Upper lobe of right lung (tissue), 1 donor: ENCODE measurements around the gene MGST2. TPM values are rescaled to one million over a fixed set of nuclear protein-coding genes. Genes with fewer than 3 reads are reported as not detected.
A peak's percentile ranks its signal among the peaks of the same experiment; 100 is the strongest.

Source experiments
- ATAC-seq: fragments of 200-7000 bp; cut with Tn5 transposase; one replicate; pipeline ENCODE4 v1.9.1; 2020; ENCODE audit warnings: mild to moderate bottlenecking, moderate library complexity
- DNase-seq: peaks from one replicate; pipeline ENCODE4 v3.0.0-alpha.2; 2020
- H3K27ac ChIP-seq: fragments of 200-600 bp; one replicate; pipeline ENCODE4 v1.8.0; 2022
- H3K27me3 ChIP-seq: fragments of 200-600 bp; one replicate; pipeline ENCODE4 v1.8.0; 2022; ENCODE audit warnings: mild to moderate bottlenecking
- H3K36me3 ChIP-seq: fragments of 200-600 bp; one replicate; pipeline ENCODE4 v1.8.0; 2022
- H3K4me1 ChIP-seq: fragments of 200-600 bp; one replicate; pipeline ENCODE4 v1.8.0; 2022
- H3K4me3 ChIP-seq: fragments of 200-600 bp; one replicate; pipeline ENCODE4 v1.8.0; 2022; ENCODE audit warnings: mild to moderate bottlenecking
- H3K9me3 ChIP-seq: fragments of 200-600 bp; one replicate; pipeline ENCODE4 v1.8.0; 2022
- intact Hi-C: fragments of 100-400 bp; cut with DNase I; formaldehyde crosslinking; loops from one replicate; pipeline ENCODE4 v1.11.0; 2022
- total RNA-seq: library from RNA; stranded (reverse); fragmentation: NEBNext Ultra II Directional; extraction: Animal tissue kit (Norgen Biotek cat#: 25700); gene quantifications from one replicate; pipeline ENCODE4 v1.2.1, GENCODE V29; 2021
- TF ChIP-seq, protein P1 (sequence below): fragments of 200-600 bp; IDR thresholded peaks from one replicate; pipeline ENCODE4 v1.8.0; 2022; ENCODE audit warnings: antibody characterized with exemption
- donor health status: DM: no; HTN: yes; CAD: no; lungs with severe emphysema.

Gene MGST2
- total RNA-seq, 1 donor from 2014 or later = 64.6 TPM

DNA sequence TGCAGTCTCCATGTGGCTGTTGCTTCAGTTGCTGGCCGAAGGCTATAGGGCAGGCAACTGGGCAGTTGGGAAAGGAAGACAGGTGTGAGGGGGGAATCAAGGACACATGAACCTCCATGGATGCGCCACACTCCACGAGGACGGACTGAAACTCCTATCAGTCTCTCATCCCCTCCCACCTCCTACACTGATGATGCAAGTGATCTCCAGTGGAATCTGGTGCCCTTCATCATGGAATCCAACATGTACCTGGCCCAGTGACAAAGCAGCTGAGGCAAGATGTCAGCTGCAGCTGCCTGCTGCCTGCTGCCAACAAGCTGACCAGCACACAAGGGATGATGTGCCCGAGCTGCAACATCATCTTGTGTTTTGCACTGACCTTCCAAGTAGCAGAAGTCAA is 26.0 kb upstream of the MGST2 start:
- Histone ChIP-seq H3K4me3 (no peak overlapping the region), H3K27ac (no peak overlapping the region), H3K4me1 (no peaks in the 10 kb centered on the region), H3K36me3 (no peaks in the 10 kb centered on the region), H3K27me3 (no peaks in the 10 kb centered on the region), H3K9me3 (no peaks in the 10 kb centered on the region)
- no peak for ATAC-seq
- TF ChIP-seq, protein P1, sequence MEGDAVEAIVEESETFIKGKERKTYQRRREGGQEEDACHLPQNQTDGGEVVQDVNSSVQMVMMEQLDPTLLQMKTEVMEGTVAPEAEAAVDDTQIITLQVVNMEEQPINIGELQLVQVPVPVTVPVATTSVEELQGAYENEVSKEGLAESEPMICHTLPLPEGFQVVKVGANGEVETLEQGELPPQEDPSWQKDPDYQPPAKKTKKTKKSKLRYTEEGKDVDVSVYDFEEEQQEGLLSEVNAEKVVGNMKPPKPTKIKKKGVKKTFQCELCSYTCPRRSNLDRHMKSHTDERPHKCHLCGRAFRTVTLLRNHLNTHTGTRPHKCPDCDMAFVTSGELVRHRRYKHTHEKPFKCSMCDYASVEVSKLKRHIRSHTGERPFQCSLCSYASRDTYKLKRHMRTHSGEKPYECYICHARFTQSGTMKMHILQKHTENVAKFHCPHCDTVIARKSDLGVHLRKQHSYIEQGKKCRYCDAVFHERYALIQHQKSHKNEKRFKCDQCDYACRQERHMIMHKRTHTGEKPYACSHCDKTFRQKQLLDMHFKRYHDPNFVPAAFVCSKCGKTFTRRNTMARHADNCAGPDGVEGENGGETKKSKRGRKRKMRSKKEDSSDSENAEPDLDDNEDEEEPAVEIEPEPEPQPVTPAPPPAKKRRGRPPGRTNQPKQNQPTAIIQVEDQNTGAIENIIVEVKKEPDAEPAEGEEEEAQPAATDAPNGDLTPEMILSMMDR = no peak
- no peak for DNase-seq
- intact Hi-C loops = no loop called here

DNA sequence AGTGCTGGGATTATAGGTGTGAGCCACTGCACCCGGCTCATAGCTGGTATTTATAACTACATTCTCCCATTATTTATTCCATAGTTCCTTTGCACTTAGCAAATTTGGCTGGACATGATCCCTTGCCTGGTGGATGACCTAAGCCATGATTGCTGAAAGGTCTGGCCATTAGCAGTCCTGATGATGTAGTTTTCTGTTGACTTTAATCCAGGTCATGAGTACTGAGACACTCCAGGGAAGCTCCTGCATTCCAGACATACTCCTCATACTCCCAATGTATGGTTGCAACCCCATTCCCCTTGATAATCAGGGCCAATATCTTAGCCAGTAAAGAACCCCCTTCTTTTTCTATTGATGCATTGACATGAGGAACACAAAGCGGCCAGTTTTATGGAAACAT is 24.4 kb upstream of the MGST2 start:
- Histone ChIP-seq H3K4me1 (no peaks in the 10 kb centered on the region), H3K27ac (no peak overlapping the region), H3K27me3 (no peaks in the 10 kb centered on the region), H3K36me3 (no peaks in the 10 kb centered on the region), H3K4me3 (no peak overlapping the region), H3K9me3 (no peaks in the 10 kb centered on the region)
- no peak for ATAC-seq
- DNase-seq = no peak
- intact Hi-C loops = no loop called here
- TF ChIP-seq, protein P1 = no peak

DNA sequence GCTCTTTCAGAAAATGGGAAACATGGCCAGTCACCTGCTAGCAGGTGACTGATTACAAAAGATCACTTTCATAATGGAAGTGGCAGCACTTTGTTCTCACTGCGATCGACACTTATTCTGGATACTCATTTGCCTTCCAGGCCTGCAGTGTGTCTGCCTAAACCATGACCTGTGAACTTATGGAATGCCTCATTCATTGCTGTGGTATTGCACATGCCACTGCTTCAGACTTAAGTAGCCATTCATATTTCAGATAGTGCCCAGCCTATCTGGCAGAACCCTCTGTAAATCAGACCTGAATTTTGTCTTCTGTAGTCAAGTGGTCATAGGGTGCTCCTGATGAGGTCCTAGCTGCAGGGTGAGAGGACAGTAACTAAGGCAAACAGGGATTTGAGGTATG is 23.3 kb upstream of the MGST2 start:
- no peaks in the 10 kb centered on the region for H3K27me3 ChIP-seq
- no peaks in the 10 kb centered on the region for H3K36me3 ChIP-seq
- no peaks in the 10 kb centered on the region for H3K4me1 ChIP-seq
- intact Hi-C loops = no loop called here
- ATAC-seq = peak; percentile 40
- no peak for DNase-seq
- H3K9me3 ChIP-seq = no peaks in the 10 kb centered on the region
- H3K27ac ChIP-seq = no peak overlapping the region
- TF ChIP-seq, protein P1 = no peak
- no peak overlapping the region for H3K4me3 ChIP-seq

DNA sequence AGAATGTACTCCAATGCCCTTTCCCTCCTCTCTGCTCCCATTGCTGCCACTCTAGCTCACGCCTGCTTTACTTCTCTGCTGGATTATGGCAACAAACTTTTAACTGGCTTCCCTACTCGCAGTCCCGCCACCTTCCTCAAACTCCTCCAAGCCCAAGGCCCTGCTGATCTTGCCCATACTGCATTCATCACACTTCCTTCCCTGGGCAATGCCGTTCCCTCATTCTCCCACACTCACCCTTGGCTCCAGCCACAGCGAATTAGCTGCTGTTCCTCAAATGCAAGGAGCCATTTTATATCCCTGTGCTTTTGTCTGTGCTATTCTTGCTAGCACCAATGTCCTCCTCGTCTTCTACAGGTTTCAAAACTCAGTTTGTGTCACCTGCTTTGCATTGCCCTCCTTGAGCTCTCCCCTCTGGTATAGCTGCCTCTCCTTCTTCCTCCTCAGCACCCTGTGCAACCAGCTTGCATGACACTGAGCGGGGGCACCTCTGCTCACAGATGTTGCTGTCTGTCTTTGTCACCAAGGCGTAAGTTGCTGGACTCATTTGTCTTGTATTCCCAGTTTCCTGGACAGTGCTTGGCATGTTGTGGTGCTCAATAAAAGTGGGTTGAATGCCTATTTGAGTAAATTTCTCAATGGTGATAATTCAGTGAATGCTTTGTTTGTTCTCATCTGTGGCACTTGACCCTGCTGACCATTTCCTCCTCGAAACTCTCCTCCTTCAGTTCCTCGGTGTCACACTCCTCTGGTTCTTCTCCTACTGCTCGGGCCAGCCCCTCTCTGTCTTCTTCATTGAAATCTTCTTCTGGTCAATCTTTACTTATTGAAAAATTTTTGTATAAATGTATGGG is 22.4 kb upstream of the MGST2 start:
- DNase-seq (no peak), ATAC-seq (peak; percentile 58)
- intact Hi-C loops = no loop called here
- Histone ChIP-seq H3K9me3 (no peaks in the 10 kb centered on the region), H3K36me3 (no peaks in the 10 kb centered on the region), H3K27me3 (no peaks in the 10 kb centered on the region), H3K27ac (no peak overlapping the region), H3K4me1 (no peaks in the 10 kb centered on the region), H3K4me3 (no peak overlapping the region)
- TF ChIP-seq, protein P1 = no peak

DNA sequence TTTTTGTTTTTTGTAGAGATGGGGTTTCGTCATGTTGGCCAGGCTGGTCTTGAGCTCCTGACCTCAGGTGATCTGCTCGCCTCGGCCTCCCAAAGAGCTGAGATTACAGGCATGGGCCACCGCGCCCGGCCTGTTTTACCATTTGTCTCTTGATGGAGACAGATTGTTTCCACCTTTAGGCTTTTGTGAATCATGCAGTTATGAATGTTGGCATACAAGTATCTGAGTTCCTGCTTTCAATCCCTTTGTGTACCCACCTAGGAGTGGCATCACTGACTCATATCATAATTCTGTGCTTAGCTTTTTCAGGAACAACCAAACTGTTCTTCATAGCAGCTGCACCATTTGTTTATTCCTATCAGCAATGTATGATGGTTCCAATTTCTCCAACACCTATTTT is 20.2 kb upstream of the MGST2 start:
- TF ChIP-seq, protein P1 = no peak
- Histone ChIP-seq H3K9me3 (no peaks in the 10 kb centered on the region), H3K27ac (no peak overlapping the region), H3K27me3 (no peaks in the 10 kb centered on the region), H3K36me3 (no peaks in the 10 kb centered on the region), H3K4me1 (no peaks in the 10 kb centered on the region), H3K4me3 (no peak overlapping the region)
- intact Hi-C loops = no loop called here
- DNase-seq (no peak), ATAC-seq (no peak)
